NCI-H1436 (cell line): ENCODE data around the gene ADARB1.

Experiments used
- DNase-seq: peaks from one replicate; lab custom pipeline; 2025; lab: John Stamatoyannopoulos, UW

ADARB1 gene

DNA sequence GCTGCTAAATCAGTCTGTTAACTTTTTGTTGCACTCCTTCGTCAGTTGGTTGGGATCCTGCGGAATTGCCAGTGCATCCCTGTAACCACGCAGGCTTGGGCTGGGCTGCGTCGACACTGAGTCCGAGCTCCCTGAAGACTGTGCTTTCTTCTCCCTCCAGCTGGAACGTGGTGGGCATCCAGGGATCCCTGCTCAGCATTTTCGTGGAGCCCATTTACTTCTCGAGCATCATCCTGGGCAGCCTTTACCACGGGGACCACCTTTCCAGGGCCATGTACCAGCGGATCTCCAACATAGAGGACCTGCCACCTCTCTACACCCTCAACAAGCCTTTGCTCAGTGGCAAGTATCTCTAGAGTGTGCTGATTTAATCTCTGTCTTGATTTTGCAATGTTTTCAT is 130.0 kb downstream of the ADARB1 start:
- DNase-seq: no peak

DNA sequence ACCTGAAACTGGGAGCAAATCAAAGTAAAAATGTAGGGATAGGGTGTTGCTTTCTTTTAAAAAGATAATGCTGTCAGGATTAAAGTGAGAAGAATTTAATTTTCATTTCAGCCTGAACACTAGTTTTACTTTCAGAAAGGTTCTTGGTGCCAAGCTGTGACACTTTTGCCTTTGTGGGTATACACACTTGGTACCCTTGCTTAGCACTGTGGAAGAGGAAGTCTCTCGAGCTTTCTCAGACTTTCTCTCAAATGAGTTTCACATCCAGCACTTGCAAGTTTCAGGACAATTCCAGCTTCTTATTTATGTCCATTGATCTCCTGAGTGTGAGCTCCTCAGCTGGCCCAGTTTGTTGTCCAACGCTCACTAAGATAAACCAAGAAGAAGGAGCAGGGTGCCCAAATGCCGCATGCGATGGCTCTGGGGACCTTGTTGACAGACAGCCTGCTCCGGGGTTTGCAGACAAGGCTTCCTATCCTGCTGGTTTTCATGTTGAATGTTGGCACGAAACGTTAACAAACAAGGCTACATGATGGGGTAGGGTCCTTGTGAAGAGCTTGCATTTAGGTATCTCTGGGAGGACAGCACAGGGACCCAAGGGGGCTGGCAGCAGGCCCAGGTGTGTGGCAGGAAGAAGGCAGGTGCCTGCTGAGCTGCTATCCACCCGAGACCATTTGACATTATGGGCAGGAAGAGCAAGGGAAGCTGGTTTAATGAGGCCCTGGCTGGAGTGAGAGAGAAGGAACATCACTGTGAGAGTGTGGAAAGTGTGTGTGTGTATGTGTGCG is 133.7 kb downstream of the ADARB1 start:
- DNase-seq: no peak

DNA sequence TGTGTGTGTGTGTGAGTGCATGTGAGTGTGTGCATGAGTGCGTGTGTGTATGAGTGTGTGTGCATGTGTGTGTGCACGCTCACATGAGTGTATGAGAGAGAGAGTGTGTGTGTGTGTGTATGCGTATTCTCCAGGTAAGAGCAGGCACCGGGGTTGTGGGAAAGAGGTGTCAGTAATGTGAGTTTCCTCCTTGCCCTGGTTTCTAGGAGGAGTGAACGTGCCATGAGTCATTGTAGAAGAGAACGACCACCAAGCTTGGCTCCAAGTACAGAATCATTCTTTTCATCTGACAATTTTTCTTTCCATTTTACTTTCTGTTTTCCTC is 134.2 kb downstream of the ADARB1 start:
- no peak for DNase-seq

DNA sequence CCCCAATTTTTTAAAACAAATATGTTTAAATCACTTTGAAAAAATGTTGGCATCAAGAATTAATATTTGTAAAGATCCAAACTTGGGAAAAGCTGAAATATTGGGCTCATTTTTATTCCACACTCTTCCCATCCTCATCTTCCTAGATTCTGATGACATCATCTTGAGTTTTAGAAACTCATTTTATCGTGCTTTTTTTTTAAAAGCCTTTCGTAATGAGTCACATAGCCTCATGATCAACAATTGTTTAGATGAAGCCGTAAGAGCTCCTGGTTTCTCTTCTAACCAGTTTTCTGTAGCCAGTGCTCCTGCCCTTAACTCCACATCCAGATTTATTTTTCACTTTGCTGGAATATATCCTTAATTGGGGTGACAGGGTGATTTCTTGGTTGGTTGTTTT is 134.7 kb downstream of the ADARB1 start:
- no peak for DNase-seq

DNA sequence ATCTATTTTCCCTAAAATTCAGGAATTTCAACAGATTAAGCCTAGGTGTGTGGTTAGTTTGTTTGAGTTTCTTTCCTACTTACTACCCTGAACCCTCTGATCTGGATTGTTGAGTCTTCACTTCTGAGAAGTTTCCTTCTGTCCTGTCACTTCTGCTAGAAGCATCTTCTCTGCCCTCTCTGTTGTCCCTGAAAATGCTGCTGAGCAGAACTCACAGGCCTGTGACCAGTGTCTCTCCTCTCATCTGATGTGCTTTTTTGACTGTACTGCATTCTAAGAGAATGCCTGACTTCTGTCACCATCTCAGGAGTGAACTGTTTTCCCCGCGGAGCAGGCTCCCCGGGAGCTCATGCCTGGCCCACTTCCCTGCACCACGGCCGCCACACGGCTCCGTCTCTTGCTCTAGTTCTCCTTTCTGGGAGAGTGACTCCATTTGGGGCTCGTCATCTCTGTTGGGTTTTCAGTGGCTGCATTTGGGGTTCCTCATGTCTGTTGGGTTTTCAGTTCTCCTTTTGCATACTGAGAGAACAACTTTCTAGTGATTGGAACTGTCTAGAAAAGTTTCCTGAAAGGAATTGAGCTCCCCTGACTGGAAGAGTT is 135.4 kb downstream of the ADARB1 start:
- no peak for DNase-seq

DNA sequence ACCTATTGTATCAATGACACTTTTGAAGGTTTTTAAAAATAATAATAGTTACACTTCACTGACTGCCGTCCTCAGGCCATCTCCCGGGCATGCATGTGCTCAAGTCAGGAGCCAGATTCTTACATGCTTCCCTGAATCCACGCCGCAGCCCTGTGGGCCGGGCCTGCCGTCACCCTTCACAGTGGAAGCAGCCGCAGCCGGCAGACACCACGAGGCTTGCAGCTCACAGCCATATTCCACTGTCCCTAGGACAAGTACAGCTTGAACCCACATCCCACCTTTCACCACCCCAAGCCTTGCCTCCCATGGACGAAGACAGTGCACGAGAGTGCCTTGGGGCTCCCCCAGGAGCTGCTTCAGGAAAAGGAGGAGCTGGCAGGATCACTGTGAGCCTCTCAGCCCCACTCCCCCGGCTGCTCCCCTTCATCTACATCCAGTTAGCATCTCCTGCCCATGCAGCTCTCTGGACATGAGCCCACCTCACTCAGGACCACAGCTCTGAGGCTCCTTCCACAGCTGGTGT is 136.1 kb downstream of the ADARB1 start:
- no peak for DNase-seq

DNA sequence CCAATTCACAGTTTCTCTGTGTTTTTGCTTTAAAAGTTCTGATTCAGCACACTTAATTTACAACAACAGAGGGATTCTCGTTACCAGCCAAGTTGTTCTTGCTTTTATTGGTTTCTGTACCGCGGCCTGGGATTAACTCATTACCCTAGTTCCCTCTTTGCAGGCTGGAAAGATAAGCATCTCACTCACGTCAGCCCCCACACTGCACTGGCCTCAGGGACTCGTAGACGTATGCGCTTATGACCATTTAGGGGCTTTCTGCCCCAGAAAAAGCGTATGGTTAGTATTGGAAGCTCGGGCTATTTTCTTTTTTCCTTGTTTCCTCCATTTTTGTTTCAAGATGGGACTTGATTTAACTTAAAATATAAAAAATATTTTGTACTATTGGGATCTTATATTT is 137.3 kb downstream of the ADARB1 start:
- no peak for DNase-seq

DNA sequence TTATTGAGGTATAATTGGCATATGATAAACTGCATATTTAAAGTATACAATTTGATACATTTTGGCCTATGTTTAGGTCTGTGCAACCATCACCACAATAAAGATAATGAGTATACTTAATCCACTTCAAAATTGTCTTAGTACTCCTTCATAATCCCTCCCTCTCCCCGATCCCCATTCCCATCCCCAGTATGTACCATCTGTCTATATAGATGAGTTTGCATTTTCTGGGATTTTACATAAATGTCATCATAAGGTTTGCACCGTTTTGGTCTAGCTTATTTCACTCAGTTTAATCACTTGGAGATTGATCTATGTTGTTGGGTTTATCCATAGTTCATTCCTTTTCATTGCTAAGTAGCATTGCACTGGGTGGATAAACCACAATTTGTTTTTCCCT is 139.0 kb downstream of the ADARB1 start:
- DNase-seq: no peak

DNA sequence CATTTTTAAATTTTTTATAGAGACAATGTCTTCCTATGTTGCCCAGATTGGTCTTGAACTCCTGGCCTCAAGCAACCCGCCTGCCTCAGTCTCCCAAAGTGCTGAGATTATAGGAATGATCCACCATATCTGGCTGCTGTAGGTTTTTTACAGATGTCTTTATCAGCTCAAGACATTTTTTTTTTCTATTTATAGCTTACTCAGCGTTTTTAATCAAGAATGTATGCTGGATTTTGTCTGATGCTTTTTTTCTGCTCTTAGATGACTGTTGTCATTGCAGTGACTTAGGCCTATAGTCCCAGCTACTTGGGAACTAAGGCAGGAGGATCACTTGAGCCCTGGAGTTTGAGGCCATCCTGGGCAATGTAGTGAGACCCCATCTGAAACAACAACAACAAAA is 140.8 kb downstream of the ADARB1 start:
- no peak for DNase-seq

DNA sequence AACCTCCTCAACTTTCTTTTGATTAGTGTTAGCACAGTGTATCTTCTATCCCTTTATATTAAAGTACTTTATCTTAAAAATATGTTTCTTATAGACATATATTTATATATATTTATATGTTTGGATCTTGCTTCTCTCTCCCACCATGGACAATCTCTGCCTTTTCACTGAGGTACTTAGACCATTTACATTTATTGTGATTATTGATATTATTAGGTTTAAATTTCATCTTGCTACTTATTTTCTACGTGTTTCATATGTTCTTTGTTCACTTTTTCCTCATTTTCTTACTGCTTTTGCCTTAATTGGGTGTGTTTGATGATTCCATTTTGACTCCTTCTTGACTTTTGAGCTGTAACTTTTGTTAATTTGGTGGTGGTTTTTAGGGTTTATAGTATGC is 142.6 kb downstream of the ADARB1 start:
- DNase-seq: no peak

DNA sequence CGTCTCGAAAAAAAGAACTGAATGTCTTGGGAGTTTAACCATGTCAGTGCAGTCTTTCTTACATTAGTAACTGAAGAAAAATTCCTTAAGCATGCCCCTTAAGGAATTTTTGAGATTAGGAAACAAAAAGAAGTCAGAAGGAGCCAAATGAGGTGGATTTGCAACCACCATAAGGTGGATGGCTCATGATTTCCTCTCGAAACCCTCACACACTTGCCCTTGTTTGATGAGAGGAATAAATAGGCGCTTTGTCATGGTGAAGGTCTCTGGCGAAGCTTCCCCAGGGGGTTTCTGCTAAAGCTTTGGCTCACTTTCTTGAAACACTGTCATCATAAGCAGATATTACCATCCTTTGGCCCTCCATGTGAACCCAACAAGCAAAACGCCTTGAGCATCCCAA is 145.1 kb downstream of the ADARB1 start:
- no peak for DNase-seq

DNA sequence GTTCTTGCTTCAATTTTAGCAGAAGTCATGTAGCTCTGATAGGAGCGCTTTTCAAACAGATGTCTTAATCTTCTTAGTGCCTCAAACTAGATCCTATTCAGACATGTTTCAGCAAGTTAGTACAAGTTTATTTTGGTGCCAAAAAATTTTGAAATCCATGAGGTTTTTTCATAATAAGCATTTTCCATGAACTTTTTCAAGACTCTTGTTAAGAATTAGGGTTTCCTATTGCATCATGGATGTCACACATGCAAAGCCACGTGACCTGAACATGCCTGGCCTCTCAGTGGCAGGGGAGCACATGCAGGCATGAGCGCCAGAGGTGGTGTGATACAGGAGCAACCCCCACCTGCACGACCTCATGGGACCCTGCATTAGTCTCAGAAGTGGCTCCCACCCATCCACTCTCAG is 145.7 kb downstream of the ADARB1 start:
- DNase-seq: no peak

DNA sequence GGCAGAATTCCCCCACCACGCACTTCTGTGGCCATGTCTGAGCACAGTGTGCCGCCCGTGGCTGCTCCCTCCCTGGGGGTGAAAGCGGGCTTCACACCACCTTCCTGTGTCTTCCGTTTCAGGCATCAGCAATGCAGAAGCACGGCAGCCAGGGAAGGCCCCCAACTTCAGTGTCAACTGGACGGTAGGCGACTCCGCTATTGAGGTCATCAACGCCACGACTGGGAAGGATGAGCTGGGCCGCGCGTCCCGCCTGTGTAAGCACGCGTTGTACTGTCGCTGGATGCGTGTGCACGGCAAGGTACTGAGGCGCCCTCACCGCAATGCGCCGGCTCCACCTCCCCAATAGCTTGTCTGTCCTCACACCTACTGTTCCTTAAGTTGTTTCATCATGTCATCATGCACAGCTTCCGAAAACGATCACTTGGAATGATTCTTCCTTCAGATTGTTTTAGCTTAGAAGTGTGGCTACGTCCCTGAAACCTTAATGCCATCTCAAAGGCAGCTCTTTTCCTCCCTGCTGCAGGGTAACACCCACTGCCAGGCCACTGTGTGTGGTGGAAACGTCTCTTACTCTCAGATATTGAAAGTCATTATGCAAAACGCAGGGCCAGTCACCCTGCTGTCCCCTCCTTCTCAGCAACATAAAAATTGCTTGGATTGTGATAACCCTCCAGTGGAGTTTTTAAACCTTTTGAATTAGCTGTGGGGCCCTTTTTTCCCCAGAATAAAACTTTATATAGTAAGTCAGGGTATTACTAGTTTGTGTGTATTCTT is 146.5 kb downstream of the ADARB1 start:
- no peak for DNase-seq

DNA sequence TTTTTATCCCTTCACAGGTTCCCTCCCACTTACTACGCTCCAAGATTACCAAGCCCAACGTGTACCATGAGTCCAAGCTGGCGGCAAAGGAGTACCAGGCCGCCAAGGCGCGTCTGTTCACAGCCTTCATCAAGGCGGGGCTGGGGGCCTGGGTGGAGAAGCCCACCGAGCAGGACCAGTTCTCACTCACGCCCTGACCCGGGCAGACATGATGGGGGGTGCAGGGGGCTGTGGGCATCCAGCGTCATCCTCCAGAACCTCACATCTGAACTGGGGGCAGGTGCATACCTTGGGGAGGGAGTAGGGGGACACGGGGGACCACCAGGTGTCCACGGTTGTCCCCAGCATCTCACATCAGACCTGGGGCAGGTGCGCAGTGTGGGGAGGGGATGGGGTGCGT is 147.6 kb downstream of the ADARB1 start:
- no peak for DNase-seq

DNA sequence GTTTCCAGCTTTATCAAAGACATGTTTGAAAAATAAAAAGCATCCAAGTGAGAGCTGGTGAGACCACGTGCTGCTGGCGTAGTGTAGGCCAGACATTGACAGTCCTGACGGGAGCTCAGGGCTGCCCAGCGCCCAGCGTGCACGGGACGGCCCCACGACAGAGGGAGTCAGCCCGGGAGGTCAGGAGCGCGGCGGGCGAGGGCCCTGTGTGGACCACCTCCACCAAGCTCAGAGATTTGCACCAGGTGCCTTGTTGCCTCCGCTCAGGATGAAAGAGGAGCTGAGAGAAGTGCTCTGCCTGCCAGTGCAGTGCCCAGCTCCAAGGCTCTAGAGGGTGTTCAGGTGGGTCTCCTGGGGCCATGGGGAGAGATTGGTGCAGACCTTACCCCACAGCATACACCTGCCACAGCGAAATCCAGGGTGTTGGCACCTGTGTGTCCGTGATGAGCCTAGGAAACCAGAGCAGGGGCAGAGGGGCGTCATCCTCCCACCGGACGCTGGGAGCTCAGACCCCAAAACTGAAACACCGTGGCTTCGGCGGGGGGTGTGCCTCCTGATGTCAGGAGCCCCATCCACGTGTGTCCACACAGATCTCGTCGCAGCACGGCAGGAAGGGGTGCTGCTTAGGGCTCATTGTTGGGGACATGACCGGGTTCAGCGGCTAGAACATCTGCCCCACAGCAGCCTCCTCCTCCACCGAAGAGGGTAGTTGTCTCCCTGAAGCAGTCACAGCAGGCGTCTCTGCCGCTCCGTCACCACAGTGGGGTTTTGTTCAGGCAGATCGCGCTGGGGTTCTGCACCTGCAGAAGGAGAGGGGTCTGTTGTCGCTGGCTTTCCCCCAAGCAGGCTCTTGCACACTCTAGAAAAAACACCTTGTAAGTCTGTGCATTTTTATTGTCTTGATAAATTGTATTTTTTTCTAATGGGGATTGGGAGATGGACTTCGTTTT is 149.1 kb downstream of the ADARB1 start:
- DNase-seq: no peak

DNA sequence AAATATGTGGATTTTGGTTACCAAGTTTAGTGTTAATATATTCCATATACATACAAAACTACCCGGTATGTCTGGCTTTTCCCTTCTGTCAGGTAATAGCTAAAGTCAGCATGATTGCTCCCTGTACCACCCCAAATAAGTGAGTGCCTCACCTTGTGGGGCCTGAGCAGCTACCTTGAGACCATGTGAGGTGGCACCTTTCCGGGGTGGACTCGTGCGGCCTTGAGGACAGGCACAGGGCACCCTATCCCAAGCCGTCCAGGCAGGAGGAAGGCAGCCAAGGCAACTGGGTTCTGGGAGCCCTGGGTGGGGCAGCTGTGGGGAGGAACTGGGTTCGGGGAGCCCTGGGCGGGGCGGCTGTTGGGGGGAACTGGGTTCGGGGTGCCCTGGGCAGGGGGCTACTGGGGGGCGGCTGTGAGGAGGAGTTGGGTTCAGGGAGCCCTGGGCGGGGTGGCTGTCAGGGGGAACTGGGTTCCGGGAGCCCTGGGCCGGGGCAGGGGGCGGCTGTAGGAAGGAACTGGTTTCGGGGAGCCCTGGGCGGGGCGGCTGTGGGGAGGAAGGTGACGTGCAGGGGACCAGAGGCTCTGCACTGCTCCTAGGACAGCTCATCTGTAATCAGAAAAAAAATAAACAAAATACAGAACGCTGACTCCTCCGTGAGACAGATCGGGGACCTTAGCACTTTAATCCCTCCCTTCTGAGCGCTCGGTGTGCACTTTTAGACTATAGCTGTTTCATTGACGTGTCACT is 150.0 kb downstream of the ADARB1 start:
- DNase-seq: no peak

DNA sequence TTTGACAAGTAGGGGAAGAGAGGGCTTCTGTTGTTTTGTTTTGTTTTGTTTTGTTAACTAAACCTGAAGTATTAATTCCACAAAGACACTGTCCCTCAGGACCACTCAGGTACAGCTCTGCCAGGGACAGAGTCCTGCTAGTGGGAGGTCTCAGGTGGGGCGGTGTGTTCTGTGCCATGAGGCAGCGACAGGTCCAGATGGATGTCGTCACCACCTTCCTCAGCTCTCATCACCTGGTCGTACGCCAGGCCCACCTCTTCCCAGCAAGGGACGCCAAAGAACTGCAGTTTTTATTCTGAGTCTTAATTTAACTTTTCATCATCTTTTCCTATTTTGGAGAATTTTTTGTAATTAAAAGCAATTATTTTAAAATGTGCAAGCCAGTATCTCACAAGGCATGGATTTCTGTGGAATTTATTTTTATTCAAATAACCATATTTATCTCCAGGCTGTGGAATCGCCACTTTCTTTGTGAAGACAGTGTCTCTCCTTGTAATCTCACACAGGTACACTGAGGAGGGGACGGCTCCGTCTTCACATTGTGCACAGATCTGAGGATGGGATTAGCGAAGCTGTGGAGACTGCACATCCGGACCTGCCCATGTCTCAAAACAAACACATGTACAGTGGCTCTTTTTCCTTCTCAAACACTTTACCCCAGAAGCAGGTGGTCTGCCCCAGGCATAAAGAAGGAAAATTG is 150.8 kb downstream of the ADARB1 start:
- DNase-seq: no peak

DNA sequence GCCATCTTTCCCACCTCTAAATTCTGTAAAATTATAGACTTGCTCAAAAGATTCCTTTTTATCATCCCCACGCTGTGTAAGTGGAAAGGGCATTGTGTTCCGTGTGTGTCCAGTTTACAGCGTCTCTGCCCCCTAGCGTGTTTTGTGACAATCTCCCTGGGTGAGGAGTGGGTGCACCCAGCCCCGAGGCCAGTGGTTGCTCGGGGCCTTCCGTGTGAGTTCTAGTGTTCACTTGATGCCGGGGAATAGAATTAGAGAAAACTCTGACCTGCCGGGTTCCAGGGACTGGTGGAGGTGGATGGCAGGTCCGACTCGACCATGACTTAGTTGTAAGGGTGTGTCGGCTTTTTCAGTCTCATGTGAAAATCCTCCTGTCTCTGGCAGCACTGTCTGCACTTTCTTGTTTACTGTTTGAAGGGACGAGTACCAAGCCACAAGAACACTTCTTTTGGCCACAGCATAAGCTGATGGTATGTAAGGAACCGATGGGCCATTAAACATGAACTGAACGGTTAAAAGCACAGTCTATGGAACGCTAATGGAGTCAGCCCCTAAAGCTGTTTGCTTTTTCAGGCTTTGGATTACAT is 151.5 kb downstream of the ADARB1 start:
- no peak for DNase-seq

DNA sequence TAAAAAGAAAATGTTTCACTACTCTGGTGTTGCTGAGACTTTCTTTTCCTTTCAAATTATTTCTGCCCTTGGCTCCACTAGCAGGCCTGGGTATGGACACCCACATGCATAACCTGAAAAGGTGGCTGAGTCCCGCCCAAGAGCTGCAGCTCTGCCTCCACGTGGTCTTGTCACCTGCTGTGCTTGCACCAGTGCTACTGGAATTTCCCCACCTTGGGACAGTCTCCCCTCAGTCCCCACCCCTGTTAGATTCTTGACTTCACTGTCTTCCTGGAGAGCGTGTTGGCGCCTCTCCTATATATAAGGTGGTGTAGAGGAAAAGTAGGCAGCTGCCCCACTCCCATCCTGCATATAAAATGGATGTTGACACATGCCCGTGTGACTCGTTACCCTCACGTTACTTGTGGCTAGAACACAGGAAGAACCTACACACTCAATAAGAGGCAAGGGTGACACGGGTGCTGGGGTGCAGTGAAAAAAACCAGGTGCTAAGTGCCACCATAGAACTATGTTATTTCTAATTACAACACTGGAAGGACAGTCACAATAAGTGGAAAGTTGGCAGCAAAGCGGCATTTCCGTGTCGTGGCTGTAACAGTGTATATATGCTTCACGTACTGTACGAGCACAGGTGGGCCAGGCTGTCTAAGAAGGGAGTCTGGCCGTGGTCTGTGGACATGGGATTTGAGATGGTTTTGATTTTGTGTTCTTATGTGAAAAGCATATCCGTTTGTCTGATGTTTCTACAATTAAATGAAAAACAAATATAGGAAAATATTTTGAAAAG is 152.4 kb downstream of the ADARB1 start:
- DNase-seq: no peak
